GM23338 (cell line): ENCODE data around the gene ADCY6. TPM values are rescaled to one million over a fixed set of nuclear protein-coding genes. Genes with fewer than 3 reads are reported as not detected.

Experiments used
- ATAC-seq: fragments of 200-7000 bp; cut with Tn5 transposase; 3 replicates; pipeline ENCODE4 v1.9.1; 2020
- DNase-seq: peaks from one replicate; pipeline ENCODE4 v3.0.0-alpha.2; 2015; ENCODE audit warnings: low spot score
- H2AFZ ChIP-seq: fragments of 200-600 bp; sonication (generic); 2 replicates; pipeline ENCODE4 v1.8.0; 2016; ENCODE audit warnings: antibody characterized with exemption, mild to moderate bottlenecking, moderate library complexity
- H3F3A ChIP-seq: fragments of 200-600 bp; sonication (generic); replicated peaks from 2 replicates; pipeline ENCODE4 v1.8.0; 2017; ENCODE audit warnings: antibody characterized with exemption, mixed run types, low read depth
- H3K27ac ChIP-seq: fragments of 200-600 bp; sonication (generic); 2 replicates; pipeline ENCODE4 v1.6.1; 2016; ENCODE audit warnings: low read depth
- H3K27me3 ChIP-seq: fragments of 200-600 bp; sonication (generic); 2 replicates; pipeline ENCODE4 v1.8.0; 2016; ENCODE audit warnings: mild to moderate bottlenecking, mixed run types, moderate library complexity; ENCODE audit not compliant: insufficient read depth
- H3K36me3 ChIP-seq: fragments of 200-600 bp; sonication (generic); 2 replicates; pipeline ENCODE4 v1.8.0; 2016; ENCODE audit warnings: mild to moderate bottlenecking; ENCODE audit not compliant: insufficient read depth
- H3K4me1 ChIP-seq: fragments of 200-600 bp; sonication (generic); 2 replicates; pipeline ENCODE4 v1.8.0; 2016; ENCODE audit warnings: mild to moderate bottlenecking, moderate library complexity; ENCODE audit not compliant: insufficient read depth
- H3K4me2 ChIP-seq: fragments of 200-600 bp; sonication (generic); 2 replicates; pipeline ENCODE4 v1.7.1; 2017; ENCODE audit warnings: mixed run types
- H3K4me3 ChIP-seq: fragments of 200-600 bp; sonication (generic); 2 replicates; pipeline ENCODE4 v1.6.1; 2016; ENCODE audit warnings: mixed run types
- H3K79me2 ChIP-seq: fragments of 200-600 bp; sonication (generic); replicated peaks from 2 replicates; pipeline ENCODE4 v1.8.0; 2017; ENCODE audit warnings: mild to moderate bottlenecking; ENCODE audit not compliant: insufficient read depth
- H3K9me2 ChIP-seq: fragments of 200-600 bp; sonication (generic); 2 replicates; pipeline ENCODE4 v1.8.0; 2017; ENCODE audit not compliant: insufficient read depth
- H4K20me1 ChIP-seq: fragments of 200-600 bp; sonication (generic); replicated peaks from 2 replicates; pipeline ENCODE4 v1.8.0; 2017; ENCODE audit warnings: mild to moderate bottlenecking; ENCODE audit not compliant: insufficient read depth
- H3K27ac Mint-ChIP-seq: 2 replicates; pipeline ENCODE4 v1.8.0; 2020; ENCODE audit warnings: inconsistent platforms, mild to moderate bottlenecking, moderate library complexity, mixed read lengths
- H3K27me3 Mint-ChIP-seq: 3 replicates; pipeline ENCODE4 v1.8.0; 2022; ENCODE audit warnings: low read depth, mild to moderate bottlenecking, moderate library complexity, mixed read lengths, inconsistent platforms; ENCODE audit not compliant: insufficient read depth, poor library complexity
- H3K36me3 Mint-ChIP-seq: 3 replicates; pipeline ENCODE4 v1.8.0; 2021; ENCODE audit warnings: low read depth, mild to moderate bottlenecking, inconsistent platforms, moderate library complexity, mixed read lengths
- H3K4me1 Mint-ChIP-seq: 3 replicates; pipeline ENCODE4 v1.8.0; 2020; ENCODE audit warnings: mild to moderate bottlenecking, inconsistent platforms, mixed read lengths
- H3K4me3 Mint-ChIP-seq: 3 replicates; pipeline ENCODE4 v1.8.0; 2021; ENCODE audit warnings: moderate library complexity, mild to moderate bottlenecking, inconsistent platforms, mixed read lengths
- H3K9me3 Mint-ChIP-seq: 3 replicates; pipeline ENCODE4 v1.8.0; 2020; ENCODE audit warnings: moderate library complexity, mild to moderate bottlenecking, inconsistent platforms, mixed read lengths
- CREB1 ChIP-seq: fragments of 250-450 bp; sonication (Bioruptor Pico); IDR thresholded peaks from 2 replicates; pipeline ENCODE4 v1.5.0; 2020; ENCODE audit warnings: low read depth, mild to moderate bottlenecking, moderate library complexity
- NANOG ChIP-seq: IDR thresholded peaks from 2 replicates; pipeline ENCODE4 v1.6.1; 2016; ENCODE audit warnings: antibody characterized with exemption, borderline replicate concordance
- STAT1 ChIP-seq: IDR thresholded peaks from one replicate; pipeline ENCODE4 v1.6.1; 2016; ENCODE audit warnings: antibody characterized with exemption; ENCODE audit not compliant: unreplicated experiment
- ZNF114 ChIP-seq: fragments of 250-450 bp; sonication (Bioruptor Pico); IDR thresholded peaks from 2 replicates; pipeline ENCODE4 v1.5.0; 2020; ENCODE audit warnings: mild to moderate bottlenecking, moderate library complexity
- ZNF331 ChIP-seq: fragments of 250-450 bp; sonication (Bioruptor Pico); IDR thresholded peaks from 2 replicates; pipeline ENCODE4 v1.5.0; 2020; ENCODE audit warnings: low read depth, mild to moderate bottlenecking, moderate library complexity
- polyA plus RNA-seq: library from polyadenylated mRNA; unstranded; fragments of >200 nt; fragmentation: Nextera tagmentation; extraction: Ambion mirVana; gene quantifications from 2 replicates; pipeline ENCODE4 v1.2.1, GENCODE V29; 2016
- total RNA-seq: library from RNA; depleted of rRNA; stranded (reverse); fragments of >200 nt; shearing (Covaris generic); gene quantifications from 2 replicates; pipeline ENCODE4 v1.2.3, GENCODE V29; 2014
- TF ChIP-seq, protein P1 (sequence below): IDR thresholded peaks from 2 replicates; pipeline ENCODE4 v1.6.1; 2016; ENCODE audit warnings: antibody characterized with exemption
- TF ChIP-seq, protein P2 (sequence below), 2 experiments: fragments of 200-600 bp in 1 of 2; sonication (generic) in 1 of 2; conservative IDR thresholded peaks; 2 replicates each; pipeline versions ENCODE4 v1.5.1 to v1.6.1; 2016 to 2017; ENCODE audit warnings: antibody characterized with exemption in 2 of 2, low read depth in 2 of 2, mild to moderate bottlenecking in 2 of 2, moderate library complexity in 1 of 2
- TF ChIP-seq, protein P3 (sequence below): fragments of 250-450 bp; sonication (Bioruptor Pico); IDR thresholded peaks from 2 replicates; pipeline ENCODE4 v1.5.0; 2020; ENCODE audit warnings: mild to moderate bottlenecking, moderate library complexity

ADCY6 gene
- total and polyA plus RNA-seq, 2 experiments from 2014 or later: 1.0 to 16.5 TPM

DNA sequence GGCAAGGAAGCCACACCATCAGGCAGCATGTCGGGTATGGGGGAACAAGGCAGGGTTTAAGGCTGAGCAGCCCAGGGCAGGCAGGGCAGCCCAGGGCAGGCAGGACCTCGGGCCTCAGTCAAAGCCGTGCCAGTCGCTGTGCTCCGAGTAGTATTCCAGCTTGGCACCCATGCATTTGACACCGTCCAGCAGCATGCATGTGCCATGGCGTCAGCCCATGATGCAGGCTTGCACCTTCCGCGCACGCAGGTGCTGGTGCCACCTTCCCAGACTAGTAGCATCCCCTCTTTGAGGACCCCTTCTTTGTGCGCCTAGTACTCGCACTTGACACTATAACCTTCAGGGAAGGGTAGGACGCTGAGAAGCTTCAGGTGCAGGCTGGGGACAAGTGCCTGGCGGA, 11.6 kb upstream of the ADCY6 start:
- Mint-ChIP-seq H3K9me3 (no peaks in the 10 kb centered on the region), H3K27me3 (peaks cover 8% of the 10 kb centered on the region), H3K36me3 (no peaks in the 10 kb centered on the region), H3K4me1 (peaks cover 8% of the 10 kb centered on the region), H3K4me3 (no peak overlapping the region), H3K27ac (no peak overlapping the region)
- ATAC-seq: no peak
- no peak overlapping the region for H3K4me3 ChIP-seq
- H3K27me3 ChIP-seq: no peaks in the 10 kb centered on the region
- H3K79me2 ChIP-seq: no peaks in the 10 kb centered on the region
- H3K9me2 ChIP-seq: no peaks in the 10 kb centered on the region
- TF ChIP-seq, protein P1, sequence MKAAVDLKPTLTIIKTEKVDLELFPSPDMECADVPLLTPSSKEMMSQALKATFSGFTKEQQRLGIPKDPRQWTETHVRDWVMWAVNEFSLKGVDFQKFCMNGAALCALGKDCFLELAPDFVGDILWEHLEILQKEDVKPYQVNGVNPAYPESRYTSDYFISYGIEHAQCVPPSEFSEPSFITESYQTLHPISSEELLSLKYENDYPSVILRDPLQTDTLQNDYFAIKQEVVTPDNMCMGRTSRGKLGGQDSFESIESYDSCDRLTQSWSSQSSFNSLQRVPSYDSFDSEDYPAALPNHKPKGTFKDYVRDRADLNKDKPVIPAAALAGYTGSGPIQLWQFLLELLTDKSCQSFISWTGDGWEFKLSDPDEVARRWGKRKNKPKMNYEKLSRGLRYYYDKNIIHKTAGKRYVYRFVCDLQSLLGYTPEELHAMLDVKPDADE: no peak
- TF ChIP-seq, protein P2, sequence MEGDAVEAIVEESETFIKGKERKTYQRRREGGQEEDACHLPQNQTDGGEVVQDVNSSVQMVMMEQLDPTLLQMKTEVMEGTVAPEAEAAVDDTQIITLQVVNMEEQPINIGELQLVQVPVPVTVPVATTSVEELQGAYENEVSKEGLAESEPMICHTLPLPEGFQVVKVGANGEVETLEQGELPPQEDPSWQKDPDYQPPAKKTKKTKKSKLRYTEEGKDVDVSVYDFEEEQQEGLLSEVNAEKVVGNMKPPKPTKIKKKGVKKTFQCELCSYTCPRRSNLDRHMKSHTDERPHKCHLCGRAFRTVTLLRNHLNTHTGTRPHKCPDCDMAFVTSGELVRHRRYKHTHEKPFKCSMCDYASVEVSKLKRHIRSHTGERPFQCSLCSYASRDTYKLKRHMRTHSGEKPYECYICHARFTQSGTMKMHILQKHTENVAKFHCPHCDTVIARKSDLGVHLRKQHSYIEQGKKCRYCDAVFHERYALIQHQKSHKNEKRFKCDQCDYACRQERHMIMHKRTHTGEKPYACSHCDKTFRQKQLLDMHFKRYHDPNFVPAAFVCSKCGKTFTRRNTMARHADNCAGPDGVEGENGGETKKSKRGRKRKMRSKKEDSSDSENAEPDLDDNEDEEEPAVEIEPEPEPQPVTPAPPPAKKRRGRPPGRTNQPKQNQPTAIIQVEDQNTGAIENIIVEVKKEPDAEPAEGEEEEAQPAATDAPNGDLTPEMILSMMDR (conservative IDR thresholded peaks at IDR 0.05; ENCODE audit: low read depth in 2 of 2): no peak
- TF ChIP-seq ZNF114 (CRISPR knock-in tag) (no peak), STAT1 (no peak), CREB1 (no peak), ZNF331 (CRISPR knock-in tag) (no peak), NANOG (no peak)
- TF ChIP-seq, protein P3, sequence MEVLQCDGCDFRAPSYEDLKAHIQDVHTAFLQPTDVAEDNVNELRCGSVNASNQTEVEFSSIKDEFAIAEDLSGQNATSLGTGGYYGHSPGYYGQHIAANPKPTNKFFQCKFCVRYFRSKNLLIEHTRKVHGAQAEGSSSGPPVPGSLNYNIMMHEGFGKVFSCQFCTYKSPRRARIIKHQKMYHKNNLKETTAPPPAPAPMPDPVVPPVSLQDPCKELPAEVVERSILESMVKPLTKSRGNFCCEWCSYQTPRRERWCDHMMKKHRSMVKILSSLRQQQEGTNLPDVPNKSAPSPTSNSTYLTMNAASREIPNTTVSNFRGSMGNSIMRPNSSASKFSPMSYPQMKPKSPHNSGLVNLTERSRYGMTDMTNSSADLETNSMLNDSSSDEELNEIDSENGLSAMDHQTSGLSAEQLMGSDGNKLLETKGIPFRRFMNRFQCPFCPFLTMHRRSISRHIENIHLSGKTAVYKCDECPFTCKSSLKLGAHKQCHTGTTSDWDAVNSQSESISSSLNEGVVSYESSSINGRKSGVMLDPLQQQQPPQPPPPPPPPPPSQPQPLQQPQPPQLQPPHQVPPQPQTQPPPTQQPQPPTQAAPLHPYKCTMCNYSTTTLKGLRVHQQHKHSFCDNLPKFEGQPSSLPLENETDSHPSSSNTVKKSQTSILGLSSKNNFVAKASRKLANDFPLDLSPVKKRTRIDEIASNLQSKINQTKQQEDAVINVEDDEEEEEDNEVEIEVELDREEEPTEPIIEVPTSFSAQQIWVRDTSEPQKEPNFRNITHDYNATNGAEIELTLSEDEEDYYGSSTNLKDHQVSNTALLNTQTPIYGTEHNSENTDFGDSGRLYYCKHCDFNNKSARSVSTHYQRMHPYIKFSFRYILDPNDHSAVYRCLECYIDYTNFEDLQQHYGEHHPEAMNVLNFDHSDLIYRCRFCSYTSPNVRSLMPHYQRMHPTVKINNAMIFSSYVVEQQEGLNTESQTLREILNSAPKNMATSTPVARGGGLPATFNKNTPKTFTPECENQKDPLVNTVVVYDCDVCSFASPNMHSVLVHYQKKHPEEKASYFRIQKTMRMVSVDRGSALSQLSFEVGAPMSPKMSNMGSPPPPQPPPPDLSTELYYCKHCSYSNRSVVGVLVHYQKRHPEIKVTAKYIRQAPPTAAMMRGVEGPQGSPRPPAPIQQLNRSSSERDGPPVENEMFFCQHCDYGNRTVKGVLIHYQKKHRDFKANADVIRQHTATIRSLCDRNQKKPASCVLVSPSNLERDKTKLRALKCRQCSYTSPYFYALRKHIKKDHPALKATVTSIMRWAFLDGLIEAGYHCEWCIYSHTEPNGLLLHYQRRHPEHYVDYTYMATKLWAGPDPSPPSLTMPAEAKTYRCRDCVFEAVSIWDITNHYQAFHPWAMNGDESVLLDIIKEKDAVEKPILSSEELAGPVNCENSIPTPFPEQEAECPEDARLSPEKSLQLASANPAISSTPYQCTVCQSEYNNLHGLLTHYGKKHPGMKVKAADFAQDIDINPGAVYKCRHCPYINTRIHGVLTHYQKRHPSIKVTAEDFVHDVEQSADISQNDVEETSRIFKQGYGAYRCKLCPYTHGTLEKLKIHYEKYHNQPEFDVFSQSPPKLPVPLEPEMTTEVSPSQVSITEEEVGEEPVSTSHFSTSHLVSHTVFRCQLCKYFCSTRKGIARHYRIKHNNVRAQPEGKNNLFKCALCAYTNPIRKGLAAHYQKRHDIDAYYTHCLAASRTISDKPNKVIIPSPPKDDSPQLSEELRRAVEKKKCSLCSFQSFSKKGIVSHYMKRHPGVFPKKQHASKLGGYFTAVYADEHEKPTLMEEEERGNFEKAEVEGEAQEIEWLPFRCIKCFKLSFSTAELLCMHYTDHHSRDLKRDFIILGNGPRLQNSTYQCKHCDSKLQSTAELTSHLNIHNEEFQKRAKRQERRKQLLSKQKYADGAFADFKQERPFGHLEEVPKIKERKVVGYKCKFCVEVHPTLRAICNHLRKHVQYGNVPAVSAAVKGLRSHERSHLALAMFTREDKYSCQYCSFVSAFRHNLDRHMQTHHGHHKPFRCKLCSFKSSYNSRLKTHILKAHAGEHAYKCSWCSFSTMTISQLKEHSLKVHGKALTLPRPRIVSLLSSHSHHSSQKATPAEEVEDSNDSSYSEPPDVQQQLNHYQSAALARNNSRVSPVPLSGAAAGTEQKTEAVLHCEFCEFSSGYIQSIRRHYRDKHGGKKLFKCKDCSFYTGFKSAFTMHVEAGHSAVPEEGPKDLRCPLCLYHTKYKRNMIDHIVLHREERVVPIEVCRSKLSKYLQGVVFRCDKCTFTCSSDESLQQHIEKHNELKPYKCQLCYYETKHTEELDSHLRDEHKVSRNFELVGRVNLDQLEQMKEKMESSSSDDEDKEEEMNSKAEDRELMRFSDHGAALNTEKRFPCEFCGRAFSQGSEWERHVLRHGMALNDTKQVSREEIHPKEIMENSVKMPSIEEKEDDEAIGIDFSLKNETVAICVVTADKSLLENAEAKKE (CRISPR knock-in tag): no peak
- no peaks in the 10 kb centered on the region for H3F3A ChIP-seq
- H3K4me2 ChIP-seq: no peak overlapping the region
- no peak overlapping the region for H2AFZ ChIP-seq
- no peaks in the 10 kb centered on the region for H3K36me3 ChIP-seq
- H3K27ac ChIP-seq: no peak overlapping the region
- DNase-seq: no peak
- H4K20me1 ChIP-seq: no peaks in the 10 kb centered on the region
- no peaks in the 10 kb centered on the region for H3K4me1 ChIP-seq
